HEK293T (cell line): ENCODE results near the gene ASPG.

Source experiments
- CTCF ChIA-PET: fragments of 350-600 bp; formaldehyde crosslinking; extraction: SDS; loops from one replicate; lab custom pipeline; 2021; ENCODE audit warnings: antibody characterized with exemption, inconsistent platforms; lab: Yijun Ruan, JAX
- POLR2A ChIA-PET: fragments of 350-600 bp; formaldehyde crosslinking; extraction: SDS; loops from one replicate; lab custom pipeline; 2020; ENCODE audit warnings: antibody characterized with exemption, inconsistent platforms; lab: Yijun Ruan, JAX
- DNase-seq: peaks from one replicate; pipeline ENCODE4 v3.0.0; 2012; ENCODE audit warnings: mixed read lengths; ENCODE audit errors: extremely low spot score
- ARNT ChIP-seq: fragments of 450-650 bp; IDR thresholded peaks from 2 replicates; pipeline ENCODE4 v1.6.1; 2017; ENCODE audit warnings: mild to moderate bottlenecking
- BHLHE40 ChIP-seq: fragments of 450-650 bp; IDR thresholded peaks from 2 replicates; pipeline ENCODE4 v1.6.1; 2016; ENCODE audit warnings: mild to moderate bottlenecking, moderate library complexity, borderline replicate concordance
- CTBP1 ChIP-seq: fragments of 450-650 bp; IDR thresholded peaks from 2 replicates; pipeline ENCODE4 v1.6.1; 2016; ENCODE audit warnings: borderline replicate concordance
- ELF4 ChIP-seq: fragments of 450-650 bp; IDR thresholded peaks from 2 replicates; pipeline ENCODE4 v1.6.1; 2017; ENCODE audit warnings: antibody characterized with exemption
- FOXA1 ChIP-seq: fragments of 450-650 bp; IDR thresholded peaks from 2 replicates; pipeline ENCODE4 v1.6.1; 2016; ENCODE audit warnings: mild to moderate bottlenecking
- FOXK2 ChIP-seq: fragments of 450-650 bp; IDR thresholded peaks from 2 replicates; pipeline ENCODE4 v1.6.1; 2016; ENCODE audit warnings: mild to moderate bottlenecking
- FOXM1 ChIP-seq: fragments of 450-650 bp; IDR thresholded peaks from 2 replicates; pipeline ENCODE4 v1.6.1; 2017; ENCODE audit warnings: mild to moderate bottlenecking, borderline replicate concordance
- HDGF ChIP-seq: fragments of 450-650 bp; IDR thresholded peaks from 2 replicates; pipeline ENCODE4 v1.6.1; 2017; ENCODE audit warnings: antibody characterized with exemption, borderline replicate concordance
- L3MBTL2 ChIP-seq: fragments of 450-650 bp; conservative IDR thresholded peaks from 2 replicates; pipeline ENCODE4 v1.6.1; 2016; ENCODE audit warnings: mild to moderate bottlenecking
- LEF1 ChIP-seq: fragments of 450-650 bp; IDR thresholded peaks from 2 replicates; pipeline ENCODE4 v1.6.1; 2017; ENCODE audit warnings: mild to moderate bottlenecking, borderline replicate concordance
- NFRKB ChIP-seq: fragments of 450-650 bp; IDR thresholded peaks from 2 replicates; pipeline ENCODE4 v1.6.1; 2016; ENCODE audit warnings: mild to moderate bottlenecking, moderate library complexity
- PKNOX1 ChIP-seq: fragments of 450-650 bp; IDR thresholded peaks from 2 replicates; pipeline ENCODE4 v1.6.1; 2016
- SUZ12 ChIP-seq: fragments of 450-650 bp; IDR thresholded peaks from 2 replicates; pipeline ENCODE4 v1.6.1; 2016; ENCODE audit warnings: mild to moderate bottlenecking
- TARDBP ChIP-seq: fragments of 450-650 bp; IDR thresholded peaks from 2 replicates; pipeline ENCODE4 v1.6.1; 2016
- ZNF384 ChIP-seq: fragments of 450-650 bp; IDR thresholded peaks from 2 replicates; pipeline ENCODE4 v1.6.1; 2016

The ASPG gene

GRCh38 chr14:104094709-104095425 lies 9.4 kb downstream of the ASPG start:
- peak; percentile 91 for DNase-seq
- ChIA-PET POLR2A (no interaction called here), CTCF (interaction anchor here (0.5 kb wide), 1 partner anchor 235 kb away, joined by 5 read pairs; no protein-coding TSS in a partner anchor)
- TF ChIP-seq LEF1: no peak
- TF ChIP-seq HDGF: peak; percentile 82; the same call in 1 of the 2 replicates
- TF ChIP-seq ZNF384: no peak

DNA sequence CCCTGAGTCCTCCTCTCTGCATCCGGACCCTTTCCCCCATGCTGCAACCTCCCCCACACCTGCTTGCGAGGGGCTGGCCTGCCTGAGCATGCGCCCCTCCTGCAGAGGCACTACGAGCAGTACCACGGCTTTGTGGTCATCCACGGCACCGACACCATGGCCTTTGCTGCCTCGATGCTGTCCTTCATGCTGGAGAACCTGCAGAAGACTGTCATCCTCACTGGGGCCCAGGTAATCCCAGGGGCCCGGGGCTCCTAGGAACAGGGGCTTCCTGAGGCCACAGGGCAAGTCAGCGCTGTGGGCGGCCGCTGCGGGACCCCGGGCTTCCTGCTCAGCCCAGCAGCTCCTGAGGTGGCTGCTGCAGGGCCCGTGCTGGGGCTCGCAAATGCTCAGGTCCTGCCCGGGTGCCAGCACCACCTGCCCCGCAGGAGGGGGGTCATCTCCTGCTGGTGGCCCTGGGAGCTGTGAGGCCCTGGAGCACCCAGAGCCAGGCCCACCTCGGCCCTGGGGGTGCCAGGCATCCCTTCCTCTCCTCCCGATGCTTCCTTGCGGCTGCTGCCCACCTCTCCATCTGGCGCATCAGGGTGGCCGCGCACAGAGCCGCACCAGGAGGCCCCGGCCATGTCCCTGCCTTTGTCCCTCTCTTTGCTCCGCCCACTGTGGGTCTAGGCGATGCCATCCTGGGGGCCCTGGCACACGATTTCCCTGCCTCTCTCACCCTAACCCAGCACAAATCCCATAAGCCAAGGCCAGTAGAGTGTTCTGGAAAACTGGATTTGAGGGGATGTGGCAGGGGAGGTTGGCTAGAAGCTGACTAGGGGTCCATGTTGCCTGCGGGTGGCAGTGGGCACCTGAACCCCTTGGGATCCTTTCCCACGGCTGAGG lies 10.2 kb downstream of the ASPG start:
- ChIA-PET POLR2A (no interaction called here), CTCF (interaction anchor here (0.5 kb wide), 1 partner anchor 469 kb away, joined by 3 read pairs; no protein-coding TSS in a partner anchor)
- TF ChIP-seq PKNOX1: no peak
- no peak for TF ChIP-seq L3MBTL2
- no peak for TF ChIP-seq FOXM1
- no peak for TF ChIP-seq BHLHE40
- TF ChIP-seq CTBP1: no peak
- no peak for DNase-seq

DNA sequence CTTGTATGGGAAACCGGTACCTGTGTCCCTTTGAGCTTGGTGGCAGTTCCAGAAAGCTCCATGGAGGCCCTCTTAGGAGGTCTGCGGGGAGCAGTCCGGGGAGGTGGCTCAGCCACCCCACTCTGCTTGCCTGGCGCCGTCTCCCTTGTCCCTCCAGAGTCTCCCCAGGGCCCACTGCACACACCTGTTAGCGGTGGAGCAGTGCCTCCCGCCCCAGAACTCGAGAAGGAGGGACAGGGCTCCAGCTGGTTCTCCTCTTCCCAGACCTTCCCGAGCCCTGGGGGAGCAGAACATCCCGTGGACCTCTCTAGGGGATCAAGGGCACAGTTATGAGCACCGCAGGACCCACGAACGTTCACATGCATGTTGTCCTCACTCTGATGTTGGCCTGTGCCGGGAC lies 10.8 kb downstream of the ASPG start:
- DNase-seq: no peak
- POLR2A ChIA-PET: no interaction called here
- TF ChIP-seq FOXK2: no peak
- no peak for TF ChIP-seq SUZ12
- TF ChIP-seq FOXA1: no peak
- TF ChIP-seq FOXM1: no peak
- no peak for TF ChIP-seq ELF4
- no peak for TF ChIP-seq ZNF384
- no peak for TF ChIP-seq ARNT
- no peak for TF ChIP-seq PKNOX1
- no peak for TF ChIP-seq TARDBP
- CTCF ChIA-PET: interaction anchor here (0.5 to 0.7 kb wide), 2 partner anchors 19 to 469 kb away, joined by 3 read pairs; no protein-coding TSS in a partner anchor

DNA sequence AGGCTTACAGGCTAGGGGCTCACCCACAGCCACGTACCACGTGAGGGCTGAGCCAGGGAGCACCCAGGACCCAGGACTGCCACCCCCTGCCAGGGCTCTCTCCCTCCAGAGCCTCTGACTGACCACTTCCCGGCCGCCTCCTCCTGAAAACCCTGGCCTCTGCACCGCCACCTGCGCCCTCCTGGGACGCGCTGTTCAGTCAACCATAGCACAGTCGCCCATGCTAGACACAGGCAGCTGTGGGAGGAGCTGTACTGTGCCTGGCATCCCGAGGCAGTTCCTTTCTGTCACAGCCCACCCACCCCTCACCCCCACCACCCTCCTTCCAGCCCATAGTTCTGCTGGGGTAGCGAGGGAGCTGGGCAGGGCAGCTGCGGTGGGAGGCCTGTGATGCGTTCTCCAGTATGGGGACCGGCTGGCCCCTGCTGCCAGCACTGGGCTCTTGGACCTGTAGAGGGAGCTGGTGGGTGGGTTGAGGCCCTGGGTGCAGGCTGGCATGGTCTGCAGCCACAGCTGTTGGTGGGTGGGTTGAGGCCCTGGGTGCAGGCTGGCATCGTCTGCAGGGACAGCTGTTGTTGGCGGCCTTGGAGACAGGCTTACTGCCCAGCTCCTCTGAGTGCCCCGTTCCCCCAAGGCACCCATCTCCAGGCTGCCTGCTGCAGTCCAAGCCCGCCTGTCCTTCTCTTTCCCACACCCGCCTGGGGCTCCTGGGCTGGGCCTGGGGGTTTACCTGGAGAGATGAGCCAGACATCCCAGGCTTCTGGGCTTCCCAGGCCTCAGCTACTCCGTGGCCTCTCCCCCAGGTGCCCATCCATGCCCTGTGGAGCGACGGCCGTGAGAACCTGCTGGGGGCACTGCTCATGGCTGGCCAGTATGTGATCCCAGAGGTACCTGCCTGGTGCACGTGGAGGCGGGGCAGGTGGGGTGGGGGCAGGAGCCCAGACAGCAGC lies 11.5 kb downstream of the ASPG start:
- CTCF ChIA-PET: interaction anchor here (0.7 kb wide), 1 partner anchor 19 kb away, joined by 3 read pairs; no protein-coding TSS in a partner anchor
- POLR2A ChIA-PET: no interaction called here
- TF ChIP-seq FOXK2: no peak
- no peak for TF ChIP-seq LEF1
- no peak for TF ChIP-seq PKNOX1
- TF ChIP-seq HDGF: no peak
- TF ChIP-seq FOXA1: no peak
- TF ChIP-seq ELF4: no peak
- TF ChIP-seq CTBP1: no peak
- TF ChIP-seq ARNT: no peak
- no peak for DNase-seq

GRCh38 chr14:104098272-104099095 lies 13.0 kb downstream of the ASPG start:
- no peak for DNase-seq
- ChIA-PET POLR2A (interaction anchor here (0.6 kb wide), 1 partner anchor 380 kb away, joined by 3 read pairs; no protein-coding TSS in a partner anchor), CTCF (no interaction called here)
- no peak for TF ChIP-seq ELF4
- no peak for TF ChIP-seq FOXM1
- TF ChIP-seq L3MBTL2: no peak
- TF ChIP-seq NFRKB: no peak
- TF ChIP-seq ARNT: no peak
- no peak for TF ChIP-seq SUZ12
